ENCODE results near the gene MIOX. TPM values are rescaled to one million over a fixed set of nuclear protein-coding genes. Genes with fewer than 3 reads are reported as not detected.

Gene MIOX
- total RNA-seq, 2 donors from 2014 or later = not detected

DNA sequence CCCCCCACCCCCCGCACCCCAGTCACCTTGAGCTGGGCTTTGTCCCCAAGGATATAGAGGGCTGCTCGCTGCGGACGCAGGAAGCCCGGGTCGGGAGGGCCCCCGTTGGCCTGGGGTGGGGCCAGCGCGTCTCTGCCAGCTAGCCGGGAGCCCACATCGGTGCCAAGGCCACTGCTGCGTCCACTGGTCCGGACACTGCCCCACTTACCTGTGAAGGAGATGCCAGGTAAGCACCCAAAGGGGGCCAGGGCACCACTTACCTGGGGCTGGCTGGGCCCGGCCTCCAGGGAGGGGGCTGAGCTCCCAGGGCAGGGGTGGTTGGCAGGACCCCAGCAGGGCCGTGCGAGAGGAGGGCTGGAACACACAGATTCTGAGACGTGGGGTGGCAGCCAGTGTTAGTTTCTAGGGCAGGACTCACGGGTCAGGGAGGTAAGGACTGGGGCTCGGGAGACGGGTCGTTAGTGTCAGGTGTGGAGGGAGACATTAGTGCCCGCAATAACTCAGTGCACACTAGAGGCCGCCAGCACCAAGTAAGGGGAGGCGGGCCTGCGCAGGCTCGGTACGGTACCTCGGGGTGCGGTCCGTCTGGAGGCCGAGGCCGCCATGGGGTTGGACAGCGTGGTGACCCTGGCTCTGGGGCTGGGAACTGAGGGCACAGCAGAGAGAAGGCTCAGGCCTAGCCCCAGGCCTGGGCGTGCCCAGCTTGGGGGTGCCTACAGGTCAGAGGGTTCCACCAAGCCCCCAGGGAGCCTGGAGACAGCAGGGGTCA lies 30.0 kb upstream of the MIOX start:
- DNase-seq (ENCODE audit: low spot score) (no peak), ATAC-seq (ENCODE audit: insufficient number of reproducible peaks, low FRiP score, low read depth) (no peak)
- H3K4me3 ChIP-seq = no peak overlapping the region
- no peaks in the 10 kb centered on the region for H3K9me3 ChIP-seq
- no peaks in the 10 kb centered on the region for H3K27me3 ChIP-seq (replicated peaks; ENCODE audit: insufficient read depth)
- H3K4me1 ChIP-seq (ENCODE audit: control insufficient read depth in 1 of 2, low read depth in 2 of 2) = no peaks in the 10 kb centered on the region
- TF ChIP-seq, protein P1, sequence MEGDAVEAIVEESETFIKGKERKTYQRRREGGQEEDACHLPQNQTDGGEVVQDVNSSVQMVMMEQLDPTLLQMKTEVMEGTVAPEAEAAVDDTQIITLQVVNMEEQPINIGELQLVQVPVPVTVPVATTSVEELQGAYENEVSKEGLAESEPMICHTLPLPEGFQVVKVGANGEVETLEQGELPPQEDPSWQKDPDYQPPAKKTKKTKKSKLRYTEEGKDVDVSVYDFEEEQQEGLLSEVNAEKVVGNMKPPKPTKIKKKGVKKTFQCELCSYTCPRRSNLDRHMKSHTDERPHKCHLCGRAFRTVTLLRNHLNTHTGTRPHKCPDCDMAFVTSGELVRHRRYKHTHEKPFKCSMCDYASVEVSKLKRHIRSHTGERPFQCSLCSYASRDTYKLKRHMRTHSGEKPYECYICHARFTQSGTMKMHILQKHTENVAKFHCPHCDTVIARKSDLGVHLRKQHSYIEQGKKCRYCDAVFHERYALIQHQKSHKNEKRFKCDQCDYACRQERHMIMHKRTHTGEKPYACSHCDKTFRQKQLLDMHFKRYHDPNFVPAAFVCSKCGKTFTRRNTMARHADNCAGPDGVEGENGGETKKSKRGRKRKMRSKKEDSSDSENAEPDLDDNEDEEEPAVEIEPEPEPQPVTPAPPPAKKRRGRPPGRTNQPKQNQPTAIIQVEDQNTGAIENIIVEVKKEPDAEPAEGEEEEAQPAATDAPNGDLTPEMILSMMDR (IDR thresholded peaks at IDR 0.05) = no peak
- H3K27ac ChIP-seq = no peak overlapping the region
- H3K36me3 ChIP-seq = peaks cover 73% of the 10 kb centered on the region

DNA sequence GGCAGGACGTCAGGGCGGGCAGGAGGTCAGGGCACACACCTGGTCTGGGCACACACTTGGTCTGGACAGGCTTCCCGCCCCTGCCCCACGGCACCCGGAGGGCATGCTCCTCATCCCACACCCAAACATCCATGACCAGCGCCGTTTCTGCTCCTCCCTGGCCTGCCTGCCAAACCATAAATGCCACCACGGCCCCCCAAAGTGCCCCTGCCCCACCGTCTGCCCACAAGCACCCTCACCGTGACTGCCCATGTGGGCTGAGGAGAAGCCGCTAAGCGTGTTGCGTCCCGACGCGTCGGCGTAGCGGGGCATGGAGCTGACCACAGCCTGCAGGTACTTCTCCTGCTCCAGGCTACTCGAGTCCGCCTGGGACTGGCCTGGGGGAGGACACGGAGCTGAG lies 27.6 kb upstream of the MIOX start:
- no peaks in the 10 kb centered on the region for H3K27me3 ChIP-seq (replicated peaks; ENCODE audit: insufficient read depth)
- no peak overlapping the region for H3K4me3 ChIP-seq
- no peak for ATAC-seq (ENCODE audit: insufficient number of reproducible peaks, low FRiP score, low read depth)
- no peak for DNase-seq (ENCODE audit: low spot score)
- TF ChIP-seq, protein P1 (IDR thresholded peaks at IDR 0.05) = no peak
- H3K4me1 ChIP-seq (ENCODE audit: control insufficient read depth in 1 of 2, low read depth in 2 of 2) = no peaks in the 10 kb centered on the region
- H3K27ac ChIP-seq = no peak overlapping the region
- no peaks in the 10 kb centered on the region for H3K9me3 ChIP-seq
- peaks cover 90% of the 10 kb centered on the region for H3K36me3 ChIP-seq

DNA sequence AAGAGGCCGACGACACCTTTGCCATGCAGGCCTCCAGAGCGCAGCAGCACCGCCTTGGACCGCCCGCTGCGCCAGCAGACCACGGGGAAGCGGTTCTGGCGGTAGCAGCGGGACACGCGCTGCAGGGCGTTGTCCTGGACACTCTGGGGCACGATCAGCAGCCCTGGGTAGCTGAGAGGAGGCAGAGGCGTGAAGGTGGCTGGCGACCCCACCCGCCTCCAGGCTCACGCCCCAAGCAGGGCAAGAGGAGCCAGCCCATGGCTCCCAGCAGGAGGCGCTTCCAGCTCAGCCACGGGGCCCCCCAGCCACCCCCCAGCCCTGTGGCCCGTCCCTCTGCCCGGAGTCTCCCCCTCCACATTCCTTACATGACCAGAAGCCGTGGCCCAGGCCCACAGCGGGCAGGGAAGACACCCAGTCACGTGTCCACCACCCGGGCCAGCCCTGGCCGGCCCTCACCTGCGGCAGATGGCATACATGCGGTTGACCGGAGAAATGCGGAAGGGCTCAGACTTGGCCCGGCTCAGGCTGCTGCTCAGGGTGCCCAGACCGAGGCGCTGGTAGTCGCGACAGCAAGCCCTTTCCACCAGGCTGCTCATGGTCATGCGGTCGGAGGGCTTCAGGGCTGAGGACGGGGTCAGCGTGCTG lies 27.0 kb upstream of the MIOX start:
- Histone ChIP-seq H3K36me3 (peaks cover 90% of the 10 kb centered on the region), H3K4me1 (ENCODE audit: control insufficient read depth in 1 of 2, low read depth in 2 of 2) (no peaks in the 10 kb centered on the region), H3K4me3 (no peak overlapping the region), H3K9me3 (no peaks in the 10 kb centered on the region), H3K27ac (no peak overlapping the region), H3K27me3 (replicated peaks; ENCODE audit: insufficient read depth) (no peaks in the 10 kb centered on the region)
- TF ChIP-seq, protein P1 (IDR thresholded peaks at IDR 0.05) = no peak
- no peak for DNase-seq (ENCODE audit: low spot score)
- no peak for ATAC-seq (ENCODE audit: insufficient number of reproducible peaks, low FRiP score, low read depth)

DNA sequence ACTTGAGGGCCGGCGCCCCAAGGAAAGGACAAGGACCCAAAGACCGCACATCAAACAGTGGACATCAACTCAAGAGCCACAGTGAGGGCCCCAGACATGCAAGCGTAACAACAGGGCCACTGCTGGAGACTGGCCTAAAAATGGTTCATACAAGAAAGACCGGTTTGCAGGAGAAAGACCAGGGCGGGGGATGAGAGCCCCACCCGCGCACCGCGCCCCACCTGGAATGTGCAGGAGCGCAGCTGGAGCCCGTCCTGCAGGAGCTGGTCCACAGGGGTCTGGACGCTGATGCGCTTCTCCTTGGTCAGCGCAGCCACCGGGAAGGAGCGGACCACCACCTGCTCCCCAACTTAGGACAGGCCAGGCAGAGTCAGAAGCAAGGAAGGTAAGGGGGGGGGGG lies 25.7 kb upstream of the MIOX start:
- no peak for ATAC-seq (ENCODE audit: insufficient number of reproducible peaks, low FRiP score, low read depth)
- no peaks in the 10 kb centered on the region for H3K4me1 ChIP-seq (ENCODE audit: control insufficient read depth in 1 of 2, low read depth in 2 of 2)
- H3K9me3 ChIP-seq = no peaks in the 10 kb centered on the region
- TF ChIP-seq, protein P1 (IDR thresholded peaks at IDR 0.05) = no peak
- no peak overlapping the region for H3K4me3 ChIP-seq
- DNase-seq (ENCODE audit: low spot score) = no peak
- peaks cover 90% of the 10 kb centered on the region for H3K36me3 ChIP-seq
- H3K27ac ChIP-seq = no peak overlapping the region
- no peaks in the 10 kb centered on the region for H3K27me3 ChIP-seq (replicated peaks; ENCODE audit: insufficient read depth)

DNA sequence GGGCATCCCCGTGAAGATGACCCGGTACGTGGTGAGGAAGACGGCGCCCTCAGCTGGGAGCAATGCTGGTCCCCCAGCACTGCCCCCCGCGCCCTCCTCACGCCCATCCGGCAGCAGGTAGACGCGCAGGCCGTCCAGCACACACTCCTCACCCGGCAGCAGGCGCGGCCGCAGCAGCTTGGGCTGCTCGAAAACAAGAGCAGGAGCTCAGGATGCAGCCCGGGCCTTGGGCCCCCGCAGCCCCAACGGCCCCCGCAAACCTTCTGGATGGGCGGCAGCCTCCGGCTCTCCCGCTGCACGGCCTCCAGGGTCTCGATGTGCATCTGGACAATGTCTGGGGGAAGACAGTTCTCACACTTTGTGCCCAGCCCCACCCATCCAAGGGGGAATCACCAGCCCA lies 25.1 kb upstream of the MIOX start:
- Histone ChIP-seq H3K4me1 (ENCODE audit: control insufficient read depth in 1 of 2, low read depth in 2 of 2) (no peaks in the 10 kb centered on the region), H3K27me3 (replicated peaks; ENCODE audit: insufficient read depth) (no peaks in the 10 kb centered on the region), H3K36me3 (peaks cover 93% of the 10 kb centered on the region), H3K27ac (no peak overlapping the region), H3K9me3 (no peaks in the 10 kb centered on the region), H3K4me3 (no peak overlapping the region)
- TF ChIP-seq, protein P1 (IDR thresholded peaks at IDR 0.05) = no peak
- ATAC-seq (ENCODE audit: insufficient number of reproducible peaks, low FRiP score, low read depth) (no peak), DNase-seq (ENCODE audit: low spot score) (no peak)

Measured in thoracic aorta (tissue), 2 donors.